Adrenal gland (tissue), 12 donors: Measurements from ENCODE around the gene ZDHHC24. TPM values are rescaled to one million over a fixed set of nuclear protein-coding genes. Genes with fewer than 3 reads are reported as not detected.

Experiments used
- DNase-seq, 7 donors: peaks; one replicate each; pipeline ENCODE4 v3.0.0-alpha.2; 2019 to 2020
- H3K27ac ChIP-seq, 5 donors: fragments of 200-600 bp; sonication (generic) in 4 of 5; 1 replicate in 3 of 5; 2 replicates in 2 of 5; pipeline versions ENCODE4 v1.5.1 to v1.8.0; 2016 to 2020; ENCODE audit warnings: mild to moderate bottlenecking in 1 of 5
- H3K27me3 ChIP-seq: fragments of 200-600 bp; 2 replicates; pipeline ENCODE4 v1.8.0; 2021
- H3K36me3 ChIP-seq, 2 donors: fragments of 200-600 bp; replicated peaks in 1 of 2; 1 replicate in 1 of 2; 2 replicates in 1 of 2; pipeline versions ENCODE4 v1.5.1 to v1.8.0; 2018 to 2022
- H3K4me1 ChIP-seq, 2 donors: fragments of 200-600 bp; replicated peaks in 1 of 2; 1 replicate in 1 of 2; 2 replicates in 1 of 2; pipeline versions ENCODE4 v1.5.1 to v1.8.0; 2018 to 2021
- H3K4me3 ChIP-seq, 4 donors: fragments of 200-600 bp; sonication (generic) in 3 of 4; one replicate each; pipeline ENCODE4 v1.5.1; 2016 to 2018
- H3K9me3 ChIP-seq, 3 donors: fragments of 200-600 bp; sonication (generic) in 1 of 3; replicated peaks in 1 of 3; 1 replicate in 2 of 3; 2 replicates in 1 of 3; pipeline versions ENCODE4 v1.5.1 to v1.8.0; 2016 to 2021
- POLR2A ChIP-seq, 2 donors: fragments of 450-650 bp; IDR thresholded peaks; one replicate each; pipeline ENCODE4 v1.6.1; 2017; ENCODE audit warnings: antibody characterized with exemption in 2 of 2, mild to moderate bottlenecking in 2 of 2, moderate library complexity in 1 of 2
- WGBS, 4 donors: extraction: QIAGEN DNeasy Blood & Tissue Kit in 2 of 4; methylation state at CpG; one replicate each; pipeline versions ENCODE4 v1.1.5 to v1.1.7; 2013 to 2017; 5-methylcytosine and 5-hydroxymethylcytosine counted together
- intact Hi-C, 2 donors: fragments of 100-400 bp; cut with DNase I; formaldehyde crosslinking; loops; one replicate each; pipeline versions ENCODE4 v1.14.1 to v1.15.0; 2022 to 2023
- polyA plus RNA-seq, 3 donors: library from polyadenylated mRNA; stranded (reverse); fragments of 200-250 nt in 2 of 3; fragments of 350-450 nt in 1 of 3; fragmentation: Illumina TruSeq in 1 of 3; extraction: RNeasy Lipid Tissue Mini Kit (QIAGEN cat#74804) in 1 of 3; gene quantifications; one replicate each; pipeline ENCODE4 v1.2.3, GENCODE V29; 2013 to 2014
- total RNA-seq, 9 donors: library from RNA; depleted of rRNA in 4 of 9; stranded (reverse); fragments of >200 nt in 4 of 9; fragments of 120-200 nt in 1 of 9; fragmentation: NEBNext Ultra II Directional in 1 of 9; extraction: Animal tissue kit (Norgen Biotek cat#: 25700) in 1 of 9; gene quantifications; one replicate each; pipeline versions ENCODE4 v1.1.0 to v1.2.4, GENCODE V29; 2013 to 2023
- TF ChIP-seq, protein P1 (sequence below), 6 experiments: fragments of 450-650 bp in 4 of 6; fragments of 200-600 bp in 2 of 6; sonication (generic) in 1 of 6; IDR thresholded peaks; 1 replicate in 5 of 6; 2 replicates in 1 of 6; pipeline versions ENCODE4 v1.5.1 to v1.8.0; 2016 to 2021; ENCODE audit warnings: antibody characterized with exemption in 6 of 6, mild to moderate bottlenecking in 2 of 6, moderate library complexity in 1 of 6
- donor health status: healthy with polysubstance abuse.
- donor health status: Bipolar disorder and iron deficiency.
- donor health status: DM: yes; HTN: yes; CAD: no.
- donor health status: DM: no; HTN: no; CAD: no.
- donor health status: DM: no; HTN: no; CAD: no.
- donor health status: DM: yes; HTN: yes; CAD: no.

Gene ZDHHC24
- total and polyA plus RNA-seq, 12 donors: 8.6 to 34.7 (median 18.8) TPM

DNA sequence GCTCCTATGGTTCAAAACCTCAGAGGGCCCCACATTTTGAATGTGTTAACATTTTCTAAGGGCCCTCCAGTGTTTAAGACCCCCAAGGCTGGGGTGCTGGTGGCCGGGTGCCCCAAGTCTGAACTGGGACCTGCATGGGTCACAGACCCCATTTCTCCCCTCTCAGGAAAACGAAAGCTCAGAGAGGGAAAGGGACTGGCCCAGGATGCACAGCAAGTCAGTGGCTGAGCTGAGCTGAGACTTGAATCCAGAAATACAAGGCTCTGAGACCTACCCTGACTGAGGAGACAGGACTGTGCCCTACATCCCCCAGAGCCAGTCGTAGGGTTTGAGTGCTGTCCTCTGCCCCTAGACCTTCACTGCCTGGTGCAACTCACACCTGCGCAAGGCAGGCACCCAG is 5.0 kb upstream of the ZDHHC24 start:
- Histone ChIP-seq H3K36me3 (no peaks in the 10 kb centered on the region), H3K4me1 (peaks cover 3 to 5% of the 10 kb centered on the region in 2 donors), H3K4me3 (no peak overlapping the region), H3K27ac (no peak overlapping the region), H3K27me3 (no peaks in the 10 kb centered on the region), H3K9me3 (no peaks in the 10 kb centered on the region)
- TF ChIP-seq, protein P1, sequence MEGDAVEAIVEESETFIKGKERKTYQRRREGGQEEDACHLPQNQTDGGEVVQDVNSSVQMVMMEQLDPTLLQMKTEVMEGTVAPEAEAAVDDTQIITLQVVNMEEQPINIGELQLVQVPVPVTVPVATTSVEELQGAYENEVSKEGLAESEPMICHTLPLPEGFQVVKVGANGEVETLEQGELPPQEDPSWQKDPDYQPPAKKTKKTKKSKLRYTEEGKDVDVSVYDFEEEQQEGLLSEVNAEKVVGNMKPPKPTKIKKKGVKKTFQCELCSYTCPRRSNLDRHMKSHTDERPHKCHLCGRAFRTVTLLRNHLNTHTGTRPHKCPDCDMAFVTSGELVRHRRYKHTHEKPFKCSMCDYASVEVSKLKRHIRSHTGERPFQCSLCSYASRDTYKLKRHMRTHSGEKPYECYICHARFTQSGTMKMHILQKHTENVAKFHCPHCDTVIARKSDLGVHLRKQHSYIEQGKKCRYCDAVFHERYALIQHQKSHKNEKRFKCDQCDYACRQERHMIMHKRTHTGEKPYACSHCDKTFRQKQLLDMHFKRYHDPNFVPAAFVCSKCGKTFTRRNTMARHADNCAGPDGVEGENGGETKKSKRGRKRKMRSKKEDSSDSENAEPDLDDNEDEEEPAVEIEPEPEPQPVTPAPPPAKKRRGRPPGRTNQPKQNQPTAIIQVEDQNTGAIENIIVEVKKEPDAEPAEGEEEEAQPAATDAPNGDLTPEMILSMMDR (IDR thresholded peaks at IDR 0.05): no peak
- no peak for TF ChIP-seq POLR2A (IDR thresholded peaks at IDR 0.05)
- intact Hi-C loops: no loop called here
- DNase-seq: no peak
- WGBS, 4 donors: 75 to 96% (median 89%) methylated on average over 3 to 4 of the region's 4 CpGs

DNA sequence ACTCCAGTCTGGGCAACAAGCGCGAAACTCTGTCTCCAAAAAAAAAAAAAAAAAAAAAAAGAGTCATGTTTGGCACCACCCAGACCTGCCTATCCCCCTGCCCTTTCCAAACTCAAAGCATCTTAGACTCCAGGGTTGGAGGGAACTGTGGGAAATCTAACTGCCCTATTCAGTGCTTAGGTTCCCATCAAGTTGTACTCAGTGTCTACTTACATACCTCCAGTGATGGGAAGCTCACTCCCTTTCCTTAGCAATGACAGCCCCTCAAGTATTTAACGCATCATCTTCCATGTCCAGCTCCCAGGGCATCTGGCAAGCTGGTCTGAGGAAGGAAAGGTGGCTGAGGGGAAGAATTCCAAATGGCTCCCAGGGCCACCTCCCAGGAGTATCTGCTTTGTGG is 3.8 kb upstream of the ZDHHC24 start:
- Histone ChIP-seq H3K27me3 (no peaks in the 10 kb centered on the region), H3K27ac (no peak overlapping the region), H3K36me3 (no peaks in the 10 kb centered on the region), H3K4me3 (no peak overlapping the region), H3K9me3 (no peaks in the 10 kb centered on the region), H3K4me1 (peaks cover 10% of the 10 kb centered on the region in 2 donors)
- intact Hi-C loops: loop anchor here in 1 of 2 donors (10.0 kb wide), 1 partner anchor 65 kb away; the partner anchor contains the start of gene DPP3
- TF ChIP-seq, protein P1 (IDR thresholded peaks at IDR 0.05): no peak
- TF ChIP-seq POLR2A (IDR thresholded peaks at IDR 0.05): no peak
- DNase-seq: no peak
- WGBS, 4 donors: 88 to 91% (median 90%) methylated on average over 3 of the region's 3 CpGs

DNA sequence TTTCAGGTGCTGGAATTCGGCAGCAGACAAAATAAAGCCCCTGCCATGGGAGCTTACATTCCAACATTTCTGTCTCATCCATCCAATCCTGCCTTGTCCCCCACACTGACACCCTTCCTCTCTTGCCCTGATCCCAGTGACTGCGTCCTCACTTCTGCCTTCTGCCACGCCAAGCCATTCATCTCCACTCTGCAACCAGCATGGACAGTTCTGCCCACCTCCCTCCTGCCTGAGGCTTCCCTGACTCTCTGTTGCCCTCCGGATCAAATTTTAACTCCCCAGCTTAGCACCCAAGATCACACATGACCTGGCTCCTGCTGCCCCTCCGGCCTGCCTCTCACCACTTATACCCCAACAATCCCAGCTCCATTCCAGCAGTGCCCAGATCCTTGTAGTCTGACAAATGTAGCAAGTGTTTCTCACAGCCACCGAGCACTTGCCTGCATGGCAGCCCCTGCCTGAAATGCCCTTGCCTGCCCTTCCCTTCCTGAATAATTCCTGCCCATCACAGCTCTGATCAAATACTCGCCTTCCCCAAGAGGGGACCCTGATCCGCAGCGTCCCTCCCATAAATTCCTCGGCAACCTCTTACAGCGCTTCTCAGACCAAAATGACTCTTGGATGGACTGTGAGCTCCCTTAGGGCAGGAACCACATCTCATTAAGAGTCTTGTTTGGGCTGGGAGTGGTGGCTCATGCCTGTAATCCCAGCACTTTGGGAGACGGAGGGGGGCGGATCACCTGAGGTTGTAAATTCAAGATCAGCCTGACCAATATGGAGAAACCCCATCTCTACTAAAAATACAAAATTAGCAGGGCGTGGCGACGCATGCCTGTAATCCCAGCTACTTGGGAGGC is 3.2 kb upstream of the ZDHHC24 start:
- 59 to 62% (median 60%) methylated on average over 16 of the region's 16 CpGs for WGBS, 4 donors
- Histone ChIP-seq H3K4me3 (no peak overlapping the region), H3K4me1 (peaks cover 10 to 12% of the 10 kb centered on the region in 2 donors), H3K27ac (no peak overlapping the region), H3K36me3 (no peaks in the 10 kb centered on the region), H3K9me3 (no peaks in the 10 kb centered on the region), H3K27me3 (no peaks in the 10 kb centered on the region)
- no peak for TF ChIP-seq POLR2A (IDR thresholded peaks at IDR 0.05)
- DNase-seq: no peak
- intact Hi-C loops: loop anchor here in 1 of 2 donors (10.0 kb wide), 1 partner anchor 64 kb away; the partner anchor contains the start of gene DPP3

DNA sequence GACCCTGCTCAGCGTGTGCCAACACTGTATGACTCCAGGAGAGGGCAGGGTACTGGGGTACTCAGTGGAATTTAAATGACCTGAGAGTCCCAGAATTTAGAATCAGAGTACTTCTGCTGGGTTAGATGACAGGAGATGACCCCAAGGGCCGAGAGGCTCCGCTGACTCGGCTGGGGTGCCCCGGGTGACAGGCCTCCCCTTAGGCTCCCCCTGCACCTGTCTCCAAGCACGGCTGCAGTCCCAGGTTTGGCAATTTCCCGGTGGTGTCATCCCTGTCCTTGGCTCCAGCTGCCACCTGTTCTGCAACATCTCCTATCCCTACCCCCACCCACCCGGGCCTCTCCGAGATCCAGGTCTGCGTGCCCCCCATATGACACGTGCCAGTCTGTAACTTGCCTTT is 2.2 kb upstream of the ZDHHC24 start:
- WGBS, 4 donors: 50 to 72% (median 53%) methylated on average over 3 to 11 of the region's 11 CpGs
- H3K9me3 ChIP-seq: no peaks in the 10 kb centered on the region
- no peak overlapping the region for H3K4me3 ChIP-seq
- peaks cover 10 to 18% of the 10 kb centered on the region in 2 donors for H3K4me1 ChIP-seq
- no peaks in the 10 kb centered on the region for H3K27me3 ChIP-seq
- no peak for DNase-seq
- intact Hi-C loops: loop anchor here in 1 of 2 donors (10.0 kb wide), 1 partner anchor 63 kb away; the partner anchor contains the start of gene DPP3
- no peak for TF ChIP-seq POLR2A (IDR thresholded peaks at IDR 0.05)
- TF ChIP-seq, protein P1 (IDR thresholded peaks at IDR 0.05): no peak
- H3K36me3 ChIP-seq: no peaks in the 10 kb centered on the region
- H3K27ac ChIP-seq: no peak overlapping the region
